Transverse colon (tissue), 4 donors: ENCODE data around the gene SRRM4.

ENCODE experiments used
- POLR2A ChIP-seq: fragments of 450-650 bp; IDR thresholded peaks from one replicate; pipeline ENCODE4 v1.6.1; 2016; ENCODE audit warnings: antibody characterized with exemption, mild to moderate bottlenecking, moderate library complexity
- POLR2AphosphoS5 ChIP-seq, 3 donors: sonication (generic); formaldehyde crosslinking; IDR thresholded peaks; one replicate each; pipeline ENCODE4 v1.6.1; 2016; ENCODE audit warnings: antibody characterized with exemption in 3 of 3
- TF ChIP-seq, protein P1 (sequence below), 5 experiments: fragments of 200-600 bp in 3 of 5; fragments of 450-650 bp in 2 of 5; sonication (generic) in 3 of 5; IDR thresholded peaks; 1 replicate in 2 of 5; 2 replicates in 3 of 5; pipeline ENCODE4 v1.5.1; 2016 to 2017; ENCODE audit warnings: antibody characterized with exemption in 5 of 5, inconsistent platforms in 3 of 5, mild to moderate bottlenecking in 2 of 5, moderate library complexity in 1 of 5

DNA sequence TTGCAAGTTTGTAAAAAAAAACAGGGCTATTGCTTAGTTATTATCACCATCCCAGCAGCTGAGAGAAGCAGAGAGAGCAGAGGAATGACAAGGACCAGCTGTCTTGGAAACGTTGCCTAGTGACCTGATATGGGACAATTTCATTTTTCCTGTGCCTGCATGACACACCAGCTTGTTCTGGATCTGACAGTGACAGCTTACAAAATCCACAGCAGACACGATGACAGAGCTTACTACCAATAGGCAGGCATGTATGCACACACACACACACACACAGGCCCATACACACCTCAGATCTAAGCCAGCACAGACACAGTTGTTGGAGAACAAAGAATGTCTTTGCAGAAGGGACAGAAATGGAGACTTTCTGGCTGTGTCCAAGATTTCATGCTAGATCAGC lies 222.8 kb downstream of the SRRM4 start:
- TF ChIP-seq POLR2A (no peak), POLR2AphosphoS5 (IDR thresholded peaks at IDR 0.05) (no peak)
- TF ChIP-seq, protein P1, sequence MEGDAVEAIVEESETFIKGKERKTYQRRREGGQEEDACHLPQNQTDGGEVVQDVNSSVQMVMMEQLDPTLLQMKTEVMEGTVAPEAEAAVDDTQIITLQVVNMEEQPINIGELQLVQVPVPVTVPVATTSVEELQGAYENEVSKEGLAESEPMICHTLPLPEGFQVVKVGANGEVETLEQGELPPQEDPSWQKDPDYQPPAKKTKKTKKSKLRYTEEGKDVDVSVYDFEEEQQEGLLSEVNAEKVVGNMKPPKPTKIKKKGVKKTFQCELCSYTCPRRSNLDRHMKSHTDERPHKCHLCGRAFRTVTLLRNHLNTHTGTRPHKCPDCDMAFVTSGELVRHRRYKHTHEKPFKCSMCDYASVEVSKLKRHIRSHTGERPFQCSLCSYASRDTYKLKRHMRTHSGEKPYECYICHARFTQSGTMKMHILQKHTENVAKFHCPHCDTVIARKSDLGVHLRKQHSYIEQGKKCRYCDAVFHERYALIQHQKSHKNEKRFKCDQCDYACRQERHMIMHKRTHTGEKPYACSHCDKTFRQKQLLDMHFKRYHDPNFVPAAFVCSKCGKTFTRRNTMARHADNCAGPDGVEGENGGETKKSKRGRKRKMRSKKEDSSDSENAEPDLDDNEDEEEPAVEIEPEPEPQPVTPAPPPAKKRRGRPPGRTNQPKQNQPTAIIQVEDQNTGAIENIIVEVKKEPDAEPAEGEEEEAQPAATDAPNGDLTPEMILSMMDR (IDR thresholded peaks at IDR 0.05), result no peak
